ENCODE data around the gene FAM149A.

FAM149A gene

GRCh38 chr4:186104114-186104889 is at the start of gene FAM149A:
TSS of gene FAM149A (plus strand) at chr4:186104704.
- DNase-seq (ENCODE audit: low read depth in 2 of 2) = peak in 1 of 2 donors; percentile 43

GRCh38 chr4:186058253-186058979 is 46.1 kb upstream of the FAM149A start:
- DNase-seq (ENCODE audit: low read depth in 2 of 2) = no peak

- DNase-seq (ENCODE audit: low read depth in 2 of 2) = no peak
Measured at GRCh38 chr4:186058980-186059316, 45.6 kb upstream of the FAM149A start.

- no peak for DNase-seq (ENCODE audit: low read depth in 2 of 2)
Measured at GRCh38 chr4:186061921-186062320, 42.6 kb upstream of the FAM149A start.

GRCh38 chr4:186067757-186068385 is 36.6 kb upstream of the FAM149A start:
- no peak for DNase-seq (ENCODE audit: low read depth in 2 of 2)

DNA sequence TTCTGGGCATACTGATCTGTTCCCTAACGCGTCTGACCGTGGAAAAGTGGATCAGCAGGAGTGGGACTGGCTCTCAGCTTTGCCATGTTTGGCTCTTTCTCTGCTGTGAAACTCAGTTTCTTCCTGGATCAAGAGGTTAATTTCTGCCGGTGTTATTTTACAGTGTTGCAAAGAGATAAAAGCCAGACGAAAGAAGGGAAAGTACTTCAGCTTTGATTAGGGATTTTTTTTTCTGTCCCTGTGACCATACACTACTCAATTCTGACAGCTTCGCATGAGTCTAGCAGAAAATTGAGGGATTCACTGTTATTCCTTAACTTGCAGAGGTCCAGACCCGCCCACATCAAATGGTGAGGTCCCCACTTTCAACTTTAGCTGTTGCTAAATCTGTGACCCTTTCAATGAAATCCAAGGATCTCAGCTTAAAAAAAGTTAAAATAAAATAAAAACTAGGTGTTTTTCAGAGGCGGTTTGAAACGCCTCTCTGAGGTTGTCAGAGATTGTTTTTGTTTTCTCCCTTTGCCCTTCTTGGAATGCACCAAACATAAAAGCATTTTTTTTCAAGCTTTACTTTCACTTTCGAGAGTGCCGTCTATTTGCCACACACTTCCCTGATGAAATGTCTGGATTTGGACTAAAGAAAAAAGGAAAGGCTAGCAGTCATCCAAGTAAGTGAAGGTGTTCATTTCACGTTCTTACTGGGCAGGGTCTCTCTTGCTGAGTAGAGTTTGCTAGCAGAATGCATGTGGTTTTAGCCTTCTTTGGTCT is 35.7 kb upstream of the FAM149A start, which contains the start of gene TLR3:
Gene TLR3, plus strand, starts transcription at position 576 of the 768 bp plus-strand sequence. CDS start 7,464 bp downstream, outside the sequence.
- no peak for DNase-seq (ENCODE audit: low read depth in 2 of 2)

- DNase-seq (ENCODE audit: low read depth in 2 of 2) = no peak
Measured at GRCh38 chr4:186069729-186070128, 34.8 kb upstream of the FAM149A start.

GRCh38 chr4:186072516-186072915 is 32.0 kb upstream of the FAM149A start:
- DNase-seq (ENCODE audit: low read depth in 2 of 2) = no peak

- no peak for DNase-seq (ENCODE audit: low read depth in 2 of 2)
Measured at GRCh38 chr4:186074189-186074588, 30.3 kb upstream of the FAM149A start.

- DNase-seq (ENCODE audit: low read depth in 2 of 2) = no peak
Measured at GRCh38 chr4:186078981-186079638, 25.4 kb upstream of the FAM149A start.

- DNase-seq (ENCODE audit: low read depth in 2 of 2) = no peak
Measured at GRCh38 chr4:186079694-186080093, 24.8 kb upstream of the FAM149A start.

GRCh38 chr4:186081202-186081807 is 23.2 kb upstream of the FAM149A start:
- no peak for DNase-seq (ENCODE audit: low read depth in 2 of 2)

- no peak for DNase-seq (ENCODE audit: low read depth in 2 of 2)
Measured at GRCh38 chr4:186082221-186082620, 22.3 kb upstream of the FAM149A start.

GRCh38 chr4:186088523-186088922 is 16.0 kb upstream of the FAM149A start:
- no peak for DNase-seq (ENCODE audit: low read depth in 2 of 2)

DNA sequence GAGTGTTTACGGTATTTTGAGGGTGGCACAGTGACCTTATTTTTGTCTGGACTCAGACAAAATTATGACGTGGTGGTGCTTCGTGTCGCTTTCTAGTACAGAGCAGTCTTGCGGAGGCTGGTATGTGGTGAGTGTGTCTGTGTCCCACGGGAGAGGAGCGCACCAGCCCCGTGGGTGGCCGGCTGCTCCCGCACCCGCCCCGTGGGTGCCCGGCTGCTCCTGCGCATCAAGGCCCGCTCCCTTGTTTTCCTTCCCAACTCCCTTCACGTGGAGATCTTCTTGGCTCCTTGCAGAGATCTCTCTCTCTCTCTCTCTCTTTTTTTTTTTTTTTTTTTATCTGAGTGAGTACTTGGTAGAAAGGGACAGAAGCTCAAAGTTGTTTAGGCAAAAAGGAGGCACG is 12.2 kb upstream of the FAM149A start:
- DNase-seq (ENCODE audit: low read depth in 2 of 2) = no peak

DNA sequence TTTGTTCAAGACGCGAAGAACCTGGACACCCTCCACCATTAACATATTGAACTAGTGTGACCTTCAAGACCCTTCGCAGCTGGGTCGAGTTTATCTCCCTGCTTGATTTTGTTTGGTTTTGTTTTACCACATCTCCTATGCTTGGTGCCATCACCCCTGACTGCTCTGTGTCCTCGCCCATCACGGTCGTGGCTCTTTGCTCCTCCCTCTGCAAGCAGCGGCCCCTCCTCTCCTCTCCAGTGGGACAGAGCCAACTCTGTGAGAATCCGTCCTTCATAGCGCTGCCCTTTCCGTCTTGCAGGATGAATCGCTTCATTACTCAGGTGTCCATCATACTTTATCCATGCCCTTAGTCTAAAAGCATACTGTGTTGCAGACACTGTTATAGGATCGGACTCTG is 9.1 kb upstream of the FAM149A start:
- no peak for DNase-seq (ENCODE audit: low read depth in 2 of 2)

GRCh38 chr4:186096681-186097165 is 7.8 kb upstream of the FAM149A start:
- DNase-seq (ENCODE audit: low read depth in 2 of 2) = no peak

- DNase-seq (ENCODE audit: low read depth in 2 of 2) = no peak
Measured at GRCh38 chr4:186097386-186097785, 7.1 kb upstream of the FAM149A start.

- no peak for DNase-seq (ENCODE audit: low read depth in 2 of 2)
Measured at GRCh38 chr4:186102931-186103330, 1.6 kb upstream of the FAM149A start.

GRCh38 chr4:186104890-186105646 is 564 bp downstream of the FAM149A start:
- DNase-seq (ENCODE audit: low read depth in 2 of 2) = no peak
